ENCODE measurements around the gene TIAM2.

Gene TIAM2

GRCh38 chr6:155088856-155089255, 93.7 kb downstream of the TIAM2 start:
- Histone ChIP-seq H3K4ac (ENCODE audit: low read depth, low read length) (no peak overlapping the region), H3K14ac (ENCODE audit: low read length) (no peak overlapping the region), H2AFZ (ENCODE audit: insufficient read depth, low read length, poor library complexity) (no peak overlapping the region), H3K4me2 (ENCODE audit: low read length) (no peak overlapping the region), H3K27ac (ENCODE audit: low read depth, low read length) (no peak overlapping the region), H3K4me3 (ENCODE audit: low read depth, low read length) (no peak overlapping the region), H3K4me1 (ENCODE audit: control insufficient read depth in 1 of 2, insufficient read depth in 2 of 2, low read length in 2 of 2) (peaks cover 6 to 10% of the 10 kb centered on the region in 2 experiments), H3K27me3 (ENCODE audit: insufficient read depth, low read length) (no peaks in the 10 kb centered on the region), H3K36me3 (ENCODE audit: control insufficient read depth in 1 of 2, insufficient read depth in 2 of 2, low read length in 2 of 2) (no peaks in the 10 kb centered on the region), H3K9me3 (ENCODE audit: insufficient read depth, low read depth, low read length) (no peaks in the 10 kb centered on the region), H3K79me2 (ENCODE audit: control insufficient read depth, insufficient read depth, low read length, poor library complexity) (no peaks in the 10 kb centered on the region), H4K8ac (ENCODE audit: low read depth, low read length) (no peak overlapping the region), H2BK12ac (ENCODE audit: low read length) (no peak overlapping the region), H4K91ac (ENCODE audit: low read depth, low read length) (no peak overlapping the region), H3K79me1 (ENCODE audit: low read length) (peaks cover 2% of the 10 kb centered on the region), H2BK5ac (ENCODE audit: low read depth, low read length, poor library complexity) (no peak overlapping the region), H3K9ac (ENCODE audit: low read length) (no peak overlapping the region), H2AK5ac (ENCODE audit: low read length) (no peak overlapping the region), H2BK120ac (ENCODE audit: insufficient read depth, low read length, poor library complexity) (no peak overlapping the region), H4K12ac (ENCODE audit: low read depth, low read length) (no peak overlapping the region), H3K23ac (ENCODE audit: low read length) (no peak overlapping the region), H3K18ac (ENCODE audit: low read length) (no peak overlapping the region)
- no CpG with 5 or more reads among the region's 1 CpG for WGBS (ENCODE audit: extremely low coverage, insufficient coverage, insufficient read length)
- DNase-seq = no peak

GRCh38 chr6:155089746-155090145, 94.6 kb downstream of the TIAM2 start:
- Histone ChIP-seq H3K36me3 (ENCODE audit: control insufficient read depth in 1 of 2, insufficient read depth in 2 of 2, low read length in 2 of 2) (no peaks in the 10 kb centered on the region), H3K4me3 (ENCODE audit: low read depth, low read length) (no peak overlapping the region), H3K79me1 (ENCODE audit: low read length) (peaks cover 2% of the 10 kb centered on the region), H3K9me3 (ENCODE audit: insufficient read depth, low read depth, low read length) (no peaks in the 10 kb centered on the region), H2AK5ac (ENCODE audit: low read length) (no peak overlapping the region), H4K91ac (ENCODE audit: low read depth, low read length) (no peak overlapping the region), H3K79me2 (ENCODE audit: control insufficient read depth, insufficient read depth, low read length, poor library complexity) (no peaks in the 10 kb centered on the region), H4K12ac (ENCODE audit: low read depth, low read length) (no peak overlapping the region), H3K4me2 (ENCODE audit: low read length) (no peak overlapping the region), H3K4me1 (ENCODE audit: control insufficient read depth in 1 of 2, insufficient read depth in 2 of 2, low read length in 2 of 2) (peaks cover 6 to 8% of the 10 kb centered on the region in 2 experiments), H3K18ac (ENCODE audit: low read length) (no peak overlapping the region), H2BK5ac (ENCODE audit: low read depth, low read length, poor library complexity) (no peak overlapping the region), H3K4ac (ENCODE audit: low read depth, low read length) (no peak overlapping the region), H3K27me3 (ENCODE audit: insufficient read depth, low read length) (no peaks in the 10 kb centered on the region), H4K8ac (ENCODE audit: low read depth, low read length) (no peak overlapping the region), H3K27ac (ENCODE audit: low read depth, low read length) (no peak overlapping the region), H2BK12ac (ENCODE audit: low read length) (no peak overlapping the region), H2AFZ (ENCODE audit: insufficient read depth, low read length, poor library complexity) (no peak overlapping the region), H3K9ac (ENCODE audit: low read length) (no peak overlapping the region), H3K14ac (ENCODE audit: low read length) (no peak overlapping the region), H2BK120ac (ENCODE audit: insufficient read depth, low read length, poor library complexity) (no peak overlapping the region), H3K23ac (ENCODE audit: low read length) (no peak overlapping the region)
- no CpG with 5 or more reads among the region's 4 CpGs for WGBS (ENCODE audit: extremely low coverage, insufficient coverage, insufficient read length)
- no peak for DNase-seq

GRCh38 chr6:155090166-155090565, 95.1 kb downstream of the TIAM2 start:
- H3K14ac ChIP-seq (ENCODE audit: low read length) = no peak overlapping the region
- no peaks in the 10 kb centered on the region for H3K79me2 ChIP-seq (ENCODE audit: control insufficient read depth, insufficient read depth, low read length, poor library complexity)
- no peak overlapping the region for H3K4ac ChIP-seq (ENCODE audit: low read depth, low read length)
- H3K79me1 ChIP-seq (ENCODE audit: low read length) = peaks cover 1% of the 10 kb centered on the region
- no peak overlapping the region for H3K4me2 ChIP-seq (ENCODE audit: low read length)
- H4K8ac ChIP-seq (ENCODE audit: low read depth, low read length) = no peak overlapping the region
- H2AFZ ChIP-seq (ENCODE audit: insufficient read depth, low read length, poor library complexity) = no peak overlapping the region
- no peaks in the 10 kb centered on the region for H3K9me3 ChIP-seq (ENCODE audit: insufficient read depth, low read depth, low read length)
- H3K36me3 ChIP-seq (ENCODE audit: control insufficient read depth in 1 of 2, insufficient read depth in 2 of 2, low read length in 2 of 2) = no peaks in the 10 kb centered on the region
- H3K27ac ChIP-seq (ENCODE audit: low read depth, low read length) = no peak overlapping the region
- no CpG with 5 or more reads among the region's 1 CpG for WGBS (ENCODE audit: extremely low coverage, insufficient coverage, insufficient read length)
- no peak overlapping the region for H3K4me3 ChIP-seq (ENCODE audit: low read depth, low read length)
- no peak overlapping the region for H4K12ac ChIP-seq (ENCODE audit: low read depth, low read length)
- no peak for DNase-seq
- H3K27me3 ChIP-seq (ENCODE audit: insufficient read depth, low read length) = no peaks in the 10 kb centered on the region
- H2BK5ac ChIP-seq (ENCODE audit: low read depth, low read length, poor library complexity) = no peak overlapping the region
- H4K91ac ChIP-seq (ENCODE audit: low read depth, low read length) = no peak overlapping the region
- peaks cover 6 to 8% of the 10 kb centered on the region in 2 experiments for H3K4me1 ChIP-seq (ENCODE audit: control insufficient read depth in 1 of 2, insufficient read depth in 2 of 2, low read length in 2 of 2)
- H3K23ac ChIP-seq (ENCODE audit: low read length) = no peak overlapping the region
- no peak overlapping the region for H3K18ac ChIP-seq (ENCODE audit: low read length)
- no peak overlapping the region for H2BK12ac ChIP-seq (ENCODE audit: low read length)
- no peak overlapping the region for H3K9ac ChIP-seq (ENCODE audit: low read length)
- H2BK120ac ChIP-seq (ENCODE audit: insufficient read depth, low read length, poor library complexity) = no peak overlapping the region
- no peak overlapping the region for H2AK5ac ChIP-seq (ENCODE audit: low read length)

GRCh38 chr6:155091756-155092155, 96.6 kb downstream of the TIAM2 start:
- Histone ChIP-seq H2AFZ (ENCODE audit: insufficient read depth, low read length, poor library complexity) (no peak overlapping the region), H2BK5ac (ENCODE audit: low read depth, low read length, poor library complexity) (no peak overlapping the region), H3K4me3 (ENCODE audit: low read depth, low read length) (no peak overlapping the region), H4K91ac (ENCODE audit: low read depth, low read length) (no peak overlapping the region), H3K36me3 (ENCODE audit: control insufficient read depth in 1 of 2, insufficient read depth in 2 of 2, low read length in 2 of 2) (no peaks in the 10 kb centered on the region), H3K4me1 (ENCODE audit: control insufficient read depth in 1 of 2, insufficient read depth in 2 of 2, low read length in 2 of 2) (no peaks in the 10 kb centered on the region), H3K79me1 (ENCODE audit: low read length) (no peaks in the 10 kb centered on the region), H3K18ac (ENCODE audit: low read length) (no peak overlapping the region), H2BK12ac (ENCODE audit: low read length) (no peak overlapping the region), H3K23ac (ENCODE audit: low read length) (no peak overlapping the region), H3K9ac (ENCODE audit: low read length) (no peak overlapping the region), H3K4ac (ENCODE audit: low read depth, low read length) (no peak overlapping the region), H3K27me3 (ENCODE audit: insufficient read depth, low read length) (no peaks in the 10 kb centered on the region), H3K79me2 (ENCODE audit: control insufficient read depth, insufficient read depth, low read length, poor library complexity) (no peaks in the 10 kb centered on the region), H3K27ac (ENCODE audit: low read depth, low read length) (no peak overlapping the region), H4K8ac (ENCODE audit: low read depth, low read length) (no peak overlapping the region), H4K12ac (ENCODE audit: low read depth, low read length) (no peak overlapping the region), H2BK120ac (ENCODE audit: insufficient read depth, low read length, poor library complexity) (no peak overlapping the region), H3K14ac (ENCODE audit: low read length) (no peak overlapping the region), H3K4me2 (ENCODE audit: low read length) (no peak overlapping the region), H3K9me3 (ENCODE audit: insufficient read depth, low read depth, low read length) (no peaks in the 10 kb centered on the region), H2AK5ac (ENCODE audit: low read length) (no peak overlapping the region)
- no CpG with 5 or more reads among the region's 10 CpGs for WGBS (ENCODE audit: extremely low coverage, insufficient coverage, insufficient read length)
- DNase-seq = no peak

All from trophoblast cell (in vitro differentiated cells and primary cell).